Endodermal cell (in vitro differentiated cells): ENCODE results near the gene KRT1. TPM values are rescaled to one million over a fixed set of nuclear protein-coding genes. Genes with fewer than 3 reads are reported as not detected.

ENCODE experiments used
- DNase-seq: peaks from one replicate; pipeline ENCODE4 v3.0.0-alpha.2; 2017
- H3K27ac ChIP-seq: 2 replicates; pipeline ENCODE4 v1.5.1; 2013; ENCODE audit warnings: mild to moderate bottlenecking, low read depth, low read length, moderate library complexity
- H3K27me3 ChIP-seq: 2 replicates; pipeline ENCODE4 v1.6.1; 2013; ENCODE audit warnings: mild to moderate bottlenecking, low read length, moderate library complexity; ENCODE audit not compliant: insufficient read depth, control insufficient read depth, poor library complexity, severe bottlenecking
- H3K36me3 ChIP-seq: 2 replicates; pipeline ENCODE4 v1.7.0; 2013; ENCODE audit warnings: mild to moderate bottlenecking, low read length, moderate library complexity; ENCODE audit not compliant: control insufficient read depth, insufficient read depth
- H3K4me1 ChIP-seq: one replicate; pipeline ENCODE4 v1.7.0; 2013; ENCODE audit warnings: low read length; ENCODE audit not compliant: control insufficient read depth, insufficient read depth
- H3K4me3 ChIP-seq: 2 replicates; pipeline ENCODE4 v1.5.1; 2013; ENCODE audit warnings: mild to moderate bottlenecking, low read length, moderate library complexity
- H3K9ac ChIP-seq: 2 replicates; pipeline ENCODE4 v1.6.1; 2013; ENCODE audit warnings: mild to moderate bottlenecking, low read length, moderate library complexity; ENCODE audit not compliant: poor library complexity, severe bottlenecking; ENCODE audit errors: extremely low read depth
- H3K9me3 ChIP-seq: 2 replicates; pipeline ENCODE4 v1.6.1; 2013; ENCODE audit warnings: mild to moderate bottlenecking, low read length, moderate library complexity; ENCODE audit not compliant: control insufficient read depth
- H3K27ac Mint-ChIP-seq: 2 replicates; pipeline ENCODE4 v1.8.0; 2020; ENCODE audit warnings: mixed read lengths
- H3K27me3 Mint-ChIP-seq: 2 replicates; pipeline ENCODE4 v1.8.0; 2021; ENCODE audit warnings: mild to moderate bottlenecking, mixed read lengths; ENCODE audit not compliant: insufficient read depth
- H3K36me3 Mint-ChIP-seq: 2 replicates; pipeline ENCODE4 v1.8.0; 2020; ENCODE audit warnings: low read depth, mixed read lengths
- H3K4me1 Mint-ChIP-seq: 2 replicates; pipeline ENCODE4 v1.8.0; 2020; ENCODE audit warnings: mixed read lengths
- H3K4me3 Mint-ChIP-seq: 2 replicates; pipeline ENCODE4 v1.8.0; 2020; ENCODE audit warnings: mild to moderate bottlenecking, moderate library complexity, mixed read lengths
- H3K9me3 Mint-ChIP-seq: 2 replicates; pipeline ENCODE4 v1.8.0; 2020; ENCODE audit warnings: mild to moderate bottlenecking, mixed read lengths
- WGBS, 2 experiments: methylation state at CpG; one replicate each; pipeline versions ENCODE4 v1.1.5 to v1.1.7; 2013; ENCODE audit warnings: missing lambda C conversion rate in 2 of 2, mixed read lengths in 1 of 2; ENCODE audit not compliant: insufficient coverage in 1 of 2, insufficient read length in 1 of 2; 5-methylcytosine and 5-hydroxymethylcytosine counted together
- total RNA-seq, 2 donors: library from RNA; stranded (reverse); fragmentation: NEBNext Ultra II Directional in 1 of 2; extraction: Animal tissue kit (Norgen Biotek cat#: 25700) in 1 of 2; gene quantifications; 2 replicates in 1 of 2; 3 replicates in 1 of 2; pipeline ENCODE4 v1.2.1, GENCODE V29; 2021
- TF ChIP-seq, protein P1 (sequence below): fragments of 200-600 bp; sonication (generic); conservative IDR thresholded peaks from 2 replicates; pipeline ENCODE4 v1.5.0; 2021; ENCODE audit warnings: antibody characterized with exemption, mild to moderate bottlenecking

Gene KRT1
- total RNA-seq, 2 donors from 2014 or later = not detected

DNA sequence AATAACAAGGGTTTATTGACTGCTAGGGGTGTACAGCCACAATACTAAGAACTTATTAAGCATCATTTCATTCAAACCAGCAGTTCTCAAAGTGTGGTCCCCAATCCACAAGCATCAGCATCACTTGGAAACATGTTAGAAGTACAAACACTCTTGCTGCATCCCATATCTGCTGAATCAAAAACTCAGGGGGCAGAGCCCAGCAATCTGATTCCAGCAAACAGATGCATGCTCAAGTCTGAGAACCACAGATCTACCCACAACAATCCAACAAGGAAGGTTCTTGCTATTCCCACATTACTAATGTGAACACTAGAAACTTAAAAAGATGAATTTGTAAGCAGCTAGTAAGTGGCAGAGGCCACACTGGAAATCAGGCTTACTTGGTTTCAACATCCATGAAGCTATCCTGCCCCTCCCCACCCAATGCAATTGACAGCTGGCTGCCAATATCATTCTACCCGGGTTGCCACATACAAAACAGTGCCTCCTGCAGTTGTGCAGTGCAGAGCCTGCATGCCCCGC is 16.9 kb upstream of the KRT1 start:
- Histone ChIP-seq H3K9me3 (no peaks in the 10 kb centered on the region), H3K27me3 (peaks cover 32% of the 10 kb centered on the region), H3K4me3 (no peak overlapping the region), H3K27ac (no peak overlapping the region), H3K9ac (no peak overlapping the region), H3K36me3 (no peaks in the 10 kb centered on the region), H3K4me1 (peaks cover 7% of the 10 kb centered on the region)
- Mint-ChIP-seq H3K36me3 (no peaks in the 10 kb centered on the region), H3K4me3 (no peak overlapping the region), H3K9me3 (no peaks in the 10 kb centered on the region), H3K27me3 (peaks cover 22% of the 10 kb centered on the region), H3K27ac (no peak overlapping the region), H3K4me1 (peaks cover 16% of the 10 kb centered on the region)
- TF ChIP-seq, protein P1, sequence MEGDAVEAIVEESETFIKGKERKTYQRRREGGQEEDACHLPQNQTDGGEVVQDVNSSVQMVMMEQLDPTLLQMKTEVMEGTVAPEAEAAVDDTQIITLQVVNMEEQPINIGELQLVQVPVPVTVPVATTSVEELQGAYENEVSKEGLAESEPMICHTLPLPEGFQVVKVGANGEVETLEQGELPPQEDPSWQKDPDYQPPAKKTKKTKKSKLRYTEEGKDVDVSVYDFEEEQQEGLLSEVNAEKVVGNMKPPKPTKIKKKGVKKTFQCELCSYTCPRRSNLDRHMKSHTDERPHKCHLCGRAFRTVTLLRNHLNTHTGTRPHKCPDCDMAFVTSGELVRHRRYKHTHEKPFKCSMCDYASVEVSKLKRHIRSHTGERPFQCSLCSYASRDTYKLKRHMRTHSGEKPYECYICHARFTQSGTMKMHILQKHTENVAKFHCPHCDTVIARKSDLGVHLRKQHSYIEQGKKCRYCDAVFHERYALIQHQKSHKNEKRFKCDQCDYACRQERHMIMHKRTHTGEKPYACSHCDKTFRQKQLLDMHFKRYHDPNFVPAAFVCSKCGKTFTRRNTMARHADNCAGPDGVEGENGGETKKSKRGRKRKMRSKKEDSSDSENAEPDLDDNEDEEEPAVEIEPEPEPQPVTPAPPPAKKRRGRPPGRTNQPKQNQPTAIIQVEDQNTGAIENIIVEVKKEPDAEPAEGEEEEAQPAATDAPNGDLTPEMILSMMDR = peak; percentile 46
- DNase-seq = no peak
- 60% methylated on average over 1 of the region's 2 CpGs; no CpG with 5 or more reads in 1 of the 2 experiments for WGBS, 2 experiments

DNA sequence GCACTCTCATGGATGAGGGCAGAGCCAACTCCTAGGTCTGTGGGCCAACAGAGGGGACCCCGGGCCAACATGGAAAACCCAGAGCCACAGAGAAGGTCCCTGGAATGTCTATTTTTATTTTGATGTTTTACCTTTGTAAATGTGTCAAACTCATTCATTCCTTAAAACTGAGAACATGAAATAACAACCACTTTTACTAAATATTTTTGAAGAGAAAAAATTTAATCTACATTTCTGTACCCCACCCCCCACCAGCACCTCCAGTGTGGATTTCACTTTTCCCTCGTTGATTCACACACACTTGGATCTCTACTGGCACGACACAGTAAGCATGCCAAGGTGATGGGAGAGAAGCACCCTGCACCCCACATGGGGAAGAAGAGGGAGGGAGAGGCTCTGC is 16.4 kb upstream of the KRT1 start:
- Histone ChIP-seq H3K9ac (no peak overlapping the region), H3K27ac (no peak overlapping the region), H3K36me3 (no peaks in the 10 kb centered on the region), H3K4me3 (no peak overlapping the region), H3K27me3 (peaks cover 32% of the 10 kb centered on the region), H3K9me3 (no peaks in the 10 kb centered on the region), H3K4me1 (peaks cover 7% of the 10 kb centered on the region)
- Mint-ChIP-seq H3K4me3 (no peak overlapping the region), H3K27me3 (peaks cover 27% of the 10 kb centered on the region), H3K4me1 (peaks cover 16% of the 10 kb centered on the region), H3K9me3 (no peaks in the 10 kb centered on the region), H3K36me3 (no peaks in the 10 kb centered on the region), H3K27ac (no peak overlapping the region)
- TF ChIP-seq, protein P1 = no peak
- 81% methylated on average over 3 of the region's 3 CpGs; no CpG with 5 or more reads in 1 of the 2 experiments for WGBS, 2 experiments
- no peak for DNase-seq

DNA sequence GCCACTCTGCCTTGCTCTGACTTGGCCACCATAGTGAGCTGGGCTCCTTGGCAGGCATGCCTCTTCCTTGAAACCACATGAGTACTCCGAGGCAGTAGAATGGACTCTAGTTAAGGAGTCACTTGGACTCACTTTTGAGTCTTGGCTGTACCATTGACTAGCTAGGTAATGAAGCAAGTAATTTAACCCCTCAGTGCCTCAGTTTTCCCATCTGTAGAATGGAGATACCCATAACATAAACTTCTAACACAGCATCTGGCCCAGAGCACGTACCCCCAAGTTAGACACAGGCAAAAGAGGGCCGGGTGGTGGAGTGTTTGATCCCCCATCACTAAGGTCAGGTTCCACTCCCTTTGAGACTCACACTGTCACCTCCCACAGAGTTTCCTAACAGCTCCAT is 14.8 kb upstream of the KRT1 start:
- no peaks in the 10 kb centered on the region for H3K36me3 Mint-ChIP-seq
- no peak overlapping the region for H3K4me3 Mint-ChIP-seq
- peaks cover 41% of the 10 kb centered on the region for H3K27me3 Mint-ChIP-seq
- Histone ChIP-seq H3K27ac (no peak overlapping the region), H3K27me3 (peaks cover 48% of the 10 kb centered on the region), H3K4me3 (no peak overlapping the region), H3K9me3 (no peaks in the 10 kb centered on the region), H3K36me3 (no peaks in the 10 kb centered on the region), H3K4me1 (peaks cover 7% of the 10 kb centered on the region), H3K9ac (no peak overlapping the region)
- peaks cover 20% of the 10 kb centered on the region for H3K4me1 Mint-ChIP-seq
- no peak overlapping the region for H3K27ac Mint-ChIP-seq
- TF ChIP-seq, protein P1 = no peak
- WGBS, 2 experiments = 91 to 93% methylated on average over 3 of the region's 3 CpGs
- H3K9me3 Mint-ChIP-seq = no peaks in the 10 kb centered on the region
- DNase-seq = no peak
